Gastrocnemius medialis (tissue), 4 donors: ENCODE results near the gene MCOLN1. TPM values are rescaled to one million over a fixed set of nuclear protein-coding genes. Genes with fewer than 3 reads are reported as not detected.
A peak's percentile ranks its signal among the peaks of the same experiment; 100 is the strongest.

Experiments
- ATAC-seq, 2 donors: fragments of 150-250 bp; one replicate each; pipeline ENCODE4 v1.9.1; 2016
- DNase-seq, 2 donors: peaks; one replicate each; pipeline ENCODE4 v3.0.0-alpha.2; 2019
- H3K27ac ChIP-seq, 4 donors: fragments of 200-600 bp; sonication (generic); 1 replicate in 1 of 4; 2 replicates in 3 of 4; pipeline ENCODE4 v1.5.1; 2016 to 2018; ENCODE audit warnings: mild to moderate bottlenecking in 2 of 4, moderate library complexity in 1 of 4
- H3K27me3 ChIP-seq, 3 donors: fragments of 200-600 bp; sonication (generic) in 2 of 3; 1 replicate in 1 of 3; 2 replicates in 2 of 3; pipeline versions ENCODE4 v1.5.1 to v1.6.0; 2016 to 2019; ENCODE audit warnings: mild to moderate bottlenecking in 1 of 3, moderate library complexity in 1 of 3
- H3K36me3 ChIP-seq, 2 donors: fragments of 200-600 bp; sonication (generic) in 1 of 2; one replicate each; pipeline ENCODE4 v1.5.1; 2017 to 2018
- H3K4me1 ChIP-seq, 2 donors: fragments of 200-600 bp; sonication (generic) in 1 of 2; one replicate each; pipeline ENCODE4 v1.5.1; 2016 to 2017; ENCODE audit warnings: mild to moderate bottlenecking in 2 of 2
- H3K4me3 ChIP-seq, 4 donors: fragments of 200-600 bp; sonication (generic) in 3 of 4; 1 replicate in 1 of 4; 2 replicates in 3 of 4; pipeline ENCODE4 v1.5.1; 2016 to 2019; ENCODE audit warnings: mild to moderate bottlenecking in 2 of 4
- H3K9me3 ChIP-seq, 3 donors: fragments of 200-600 bp; sonication (generic) in 2 of 3; 1 replicate in 1 of 3; 2 replicates in 2 of 3; pipeline ENCODE4 v1.5.1; 2016 to 2019
- POLR2A ChIP-seq, 2 donors: fragments of 450-650 bp; IDR thresholded peaks; one replicate each; pipeline ENCODE4 v1.6.1; 2017; ENCODE audit warnings: antibody characterized with exemption in 2 of 2, mild to moderate bottlenecking in 2 of 2, moderate library complexity in 2 of 2
- in situ Hi-C, 4 donors: fragments of 200-750 bp; cut with MboI; loops; one replicate each; pipeline versions ENCODE4 v1.15.0 to v1.8.0; 2017; ENCODE audit warnings: low sequenced_read_pairs in 4 of 4
- intact Hi-C: fragments of 100-400 bp; cut with DNase I; formaldehyde crosslinking; loops from one replicate; pipeline ENCODE4 v1.15.1; 2023; ENCODE audit warnings: low total_unique reads
- total RNA-seq, 4 donors: library from RNA; depleted of rRNA; stranded (reverse); fragments of >200 nt; gene quantifications; one replicate each; pipeline versions ENCODE4 v1.1.0 to v1.2.3, GENCODE V29; 2016
- TF ChIP-seq, protein P1 (sequence below), 5 experiments: fragments of 450-650 bp in 3 of 5; fragments of 200-600 bp in 2 of 5; sonication (generic) in 2 of 5; IDR thresholded peaks in 4 of 5; conservative IDR thresholded peaks in 1 of 5; 1 replicate in 4 of 5; 2 replicates in 1 of 5; pipeline ENCODE4 v1.5.1; 2016 to 2019; ENCODE audit warnings: antibody characterized with exemption in 5 of 5, mild to moderate bottlenecking in 3 of 5, moderate library complexity in 3 of 5

MCOLN1 gene
- total RNA-seq, 4 donors from 2014 or later = 9.2 to 13.6 (median 11.5) TPM

- H3K4me1 ChIP-seq = no peaks in the 10 kb centered on the region
- ATAC-seq (peak in 1 of 2 donors; percentile 21), DNase-seq (no peak)
- H3K36me3 ChIP-seq = peaks cover 0 to 38% of the 10 kb centered on the region in 2 donors
- H3K9me3 ChIP-seq = no peaks in the 10 kb centered on the region
- intact Hi-C loops (no loop called here), in situ Hi-C loops (loop anchor here in 1 of 4 donors (25.0 kb wide), 1 partner anchor 157 kb away; no protein-coding TSS in a partner anchor)
- no peak overlapping the region for H3K27ac ChIP-seq
- TF ChIP-seq POLR2A (IDR thresholded peaks at IDR 0.05) = no peak
- TF ChIP-seq, protein P1, sequence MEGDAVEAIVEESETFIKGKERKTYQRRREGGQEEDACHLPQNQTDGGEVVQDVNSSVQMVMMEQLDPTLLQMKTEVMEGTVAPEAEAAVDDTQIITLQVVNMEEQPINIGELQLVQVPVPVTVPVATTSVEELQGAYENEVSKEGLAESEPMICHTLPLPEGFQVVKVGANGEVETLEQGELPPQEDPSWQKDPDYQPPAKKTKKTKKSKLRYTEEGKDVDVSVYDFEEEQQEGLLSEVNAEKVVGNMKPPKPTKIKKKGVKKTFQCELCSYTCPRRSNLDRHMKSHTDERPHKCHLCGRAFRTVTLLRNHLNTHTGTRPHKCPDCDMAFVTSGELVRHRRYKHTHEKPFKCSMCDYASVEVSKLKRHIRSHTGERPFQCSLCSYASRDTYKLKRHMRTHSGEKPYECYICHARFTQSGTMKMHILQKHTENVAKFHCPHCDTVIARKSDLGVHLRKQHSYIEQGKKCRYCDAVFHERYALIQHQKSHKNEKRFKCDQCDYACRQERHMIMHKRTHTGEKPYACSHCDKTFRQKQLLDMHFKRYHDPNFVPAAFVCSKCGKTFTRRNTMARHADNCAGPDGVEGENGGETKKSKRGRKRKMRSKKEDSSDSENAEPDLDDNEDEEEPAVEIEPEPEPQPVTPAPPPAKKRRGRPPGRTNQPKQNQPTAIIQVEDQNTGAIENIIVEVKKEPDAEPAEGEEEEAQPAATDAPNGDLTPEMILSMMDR (IDR thresholded peaks at IDR 0.05 in 4 of 5, conservative IDR thresholded peaks at IDR 0.05 in 1 of 5) = no peak
- no peak overlapping the region for H3K4me3 ChIP-seq
- no peaks in the 10 kb centered on the region for H3K27me3 ChIP-seq
Observed at GRCh38 chr19:7544626-7545025, 22.2 kb downstream of the MCOLN1 start.

GRCh38 chr19:7545300-7545699 lies 22.9 kb downstream of the MCOLN1 start:
- TF ChIP-seq, protein P1 (IDR thresholded peaks at IDR 0.05 in 4 of 5, conservative IDR thresholded peaks at IDR 0.05 in 1 of 5) = no peak
- TF ChIP-seq POLR2A (IDR thresholded peaks at IDR 0.05) = no peak
- in situ Hi-C loops = loop anchor here in 1 of 4 donors (25.0 kb wide), 1 partner anchor 158 kb away; no protein-coding TSS in a partner anchor

GRCh38 chr19:7545904-7546303 lies 23.5 kb downstream of the MCOLN1 start:
- in situ Hi-C loops = loop anchor here in 1 of 4 donors (25.0 kb wide), 1 partner anchor 159 kb away; no protein-coding TSS in a partner anchor
- DNase-seq (no peak), ATAC-seq (no peak)
- Histone ChIP-seq H3K9me3 (no peaks in the 10 kb centered on the region), H3K4me1 (no peaks in the 10 kb centered on the region), H3K27me3 (no peaks in the 10 kb centered on the region), H3K36me3 (peaks cover 0 to 38% of the 10 kb centered on the region in 2 donors), H3K4me3 (no peak overlapping the region), H3K27ac (no peak overlapping the region)
- TF ChIP-seq, protein P1 (IDR thresholded peaks at IDR 0.05 in 4 of 5, conservative IDR thresholded peaks at IDR 0.05 in 1 of 5) = no peak
- no peak for TF ChIP-seq POLR2A (IDR thresholded peaks at IDR 0.05)
- intact Hi-C loops = no loop called here

More at GRCh38 chr19:7545300-7545699, 22.9 kb downstream of the MCOLN1 start:
- no peaks in the 10 kb centered on the region for H3K4me1 ChIP-seq
- peaks cover 0 to 38% of the 10 kb centered on the region in 2 donors for H3K36me3 ChIP-seq
- no peaks in the 10 kb centered on the region for H3K27me3 ChIP-seq
- no peaks in the 10 kb centered on the region for H3K9me3 ChIP-seq
- no peak for DNase-seq
- no peak overlapping the region for H3K4me3 ChIP-seq
- no peak overlapping the region for H3K27ac ChIP-seq
- ATAC-seq = no peak
- intact Hi-C loops = no loop called here

GRCh38 chr19:7547159-7547558 lies 24.7 kb downstream of the MCOLN1 start:
- DNase-seq = no peak
- no peak for ATAC-seq
- Histone ChIP-seq H3K27me3 (no peaks in the 10 kb centered on the region), H3K4me1 (no peaks in the 10 kb centered on the region), H3K36me3 (peaks cover 0 to 25% of the 10 kb centered on the region in 2 donors), H3K4me3 (no peak overlapping the region), H3K9me3 (no peaks in the 10 kb centered on the region), H3K27ac (no peak overlapping the region)
- TF ChIP-seq POLR2A (IDR thresholded peaks at IDR 0.05) = no peak
- TF ChIP-seq, protein P1 (IDR thresholded peaks at IDR 0.05 in 4 of 5, conservative IDR thresholded peaks at IDR 0.05 in 1 of 5) = no peak
- in situ Hi-C loops (loop anchor here in 1 of 4 donors (25.0 kb wide), 1 partner anchor 160 kb away; no protein-coding TSS in a partner anchor), intact Hi-C loops (no loop called here)
